GM18507 (cell line): ENCODE measurements around the gene UPF3B.
"Not testable (repeated sequence)": the region's sequence is repeated elsewhere in the genome, so short reads cannot be mapped to it uniquely, and the experiment has no call there.

Source experiments
- DNase-seq: peaks from one replicate; pipeline ENCODE4 v3.0.0; 2011; ENCODE audit warnings: low read depth; ENCODE audit not compliant: insufficient read length; ENCODE audit errors: extremely low spot score
- FAIRE-seq: peaks from 2 replicates; lab custom pipeline; 2011; peaks lifted over from hg19 to GRCh38; lab: Jason Lieb, UNC

The UPF3B gene, protein sequence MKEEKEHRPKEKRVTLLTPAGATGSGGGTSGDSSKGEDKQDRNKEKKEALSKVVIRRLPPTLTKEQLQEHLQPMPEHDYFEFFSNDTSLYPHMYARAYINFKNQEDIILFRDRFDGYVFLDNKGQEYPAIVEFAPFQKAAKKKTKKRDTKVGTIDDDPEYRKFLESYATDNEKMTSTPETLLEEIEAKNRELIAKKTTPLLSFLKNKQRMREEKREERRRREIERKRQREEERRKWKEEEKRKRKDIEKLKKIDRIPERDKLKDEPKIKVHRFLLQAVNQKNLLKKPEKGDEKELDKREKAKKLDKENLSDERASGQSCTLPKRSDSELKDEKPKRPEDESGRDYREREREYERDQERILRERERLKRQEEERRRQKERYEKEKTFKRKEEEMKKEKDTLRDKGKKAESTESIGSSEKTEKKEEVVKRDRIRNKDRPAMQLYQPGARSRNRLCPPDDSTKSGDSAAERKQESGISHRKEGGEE

DNA sequence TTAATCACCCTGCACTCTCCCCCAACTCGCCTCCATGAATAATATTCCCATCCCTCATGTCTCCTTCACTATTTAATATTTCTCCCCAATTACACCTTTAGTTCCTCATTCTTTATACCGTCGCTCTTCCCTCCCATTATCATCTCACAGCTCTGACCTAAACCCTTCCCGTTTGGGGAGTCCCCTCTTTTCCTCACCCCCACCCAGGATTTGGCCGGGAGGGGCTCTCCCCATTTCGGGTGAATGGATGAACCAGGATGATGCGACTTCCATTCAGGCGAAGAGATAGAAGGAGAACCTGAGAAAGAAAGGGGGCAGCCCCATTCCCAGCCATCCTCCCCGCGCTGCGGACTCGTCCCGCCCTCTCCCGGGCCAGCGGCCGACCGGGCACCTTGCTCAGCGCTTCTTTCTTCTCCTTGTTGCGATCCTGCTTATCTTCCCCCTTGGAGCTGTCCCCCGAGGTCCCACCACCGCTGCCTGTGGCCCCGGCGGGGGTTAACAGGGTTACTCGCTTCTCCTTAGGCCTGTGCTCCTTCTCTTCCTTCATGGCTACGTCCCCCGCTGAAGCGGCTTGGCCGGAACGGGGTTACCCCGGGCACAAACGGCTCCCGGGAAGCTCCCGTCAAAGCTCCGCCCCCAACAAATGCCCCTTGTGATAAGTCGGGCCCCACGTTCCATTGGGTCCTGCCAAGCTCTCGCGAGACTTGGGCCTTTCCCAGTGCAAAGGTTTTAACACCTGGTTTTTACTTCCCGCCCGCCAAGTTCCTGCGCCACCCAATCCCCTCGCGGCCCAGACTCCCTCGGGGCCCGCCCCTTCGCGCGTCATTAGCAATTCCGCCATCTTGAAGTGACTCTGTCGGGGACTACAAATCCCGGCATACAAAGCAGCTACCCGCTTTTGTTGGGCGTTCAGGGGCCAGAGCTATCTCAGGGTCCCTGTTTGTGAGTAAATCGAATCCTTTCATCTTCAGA is at the start of gene UPF3B:
UPF3B (minus strand) TSS at position 582 of the 972 bp plus-strand sequence; CDS start at position 547, 35 bp downstream.
- DNase-seq (peak; percentile 89), FAIRE-seq (peak; percentile 99)

DNA sequence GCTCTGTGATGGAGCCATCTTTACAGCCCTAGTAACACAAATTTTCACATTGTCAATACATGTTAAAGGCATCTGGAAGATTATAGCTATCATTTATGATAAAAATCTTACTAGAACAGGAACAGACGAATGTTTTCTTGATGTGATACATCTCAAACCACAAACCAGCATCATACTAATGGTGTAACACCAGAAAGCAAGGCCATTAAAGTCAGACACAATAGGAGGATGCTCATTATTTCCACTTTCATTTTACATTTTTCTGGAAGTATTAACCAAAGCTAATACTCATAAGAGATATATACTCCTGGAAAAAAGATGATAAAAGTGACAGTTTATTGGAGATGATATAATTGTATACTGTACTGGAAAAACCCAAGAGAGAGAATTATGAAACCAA is 48.2 kb upstream of the UPF3B start:
- FAIRE-seq: no peak

DNA sequence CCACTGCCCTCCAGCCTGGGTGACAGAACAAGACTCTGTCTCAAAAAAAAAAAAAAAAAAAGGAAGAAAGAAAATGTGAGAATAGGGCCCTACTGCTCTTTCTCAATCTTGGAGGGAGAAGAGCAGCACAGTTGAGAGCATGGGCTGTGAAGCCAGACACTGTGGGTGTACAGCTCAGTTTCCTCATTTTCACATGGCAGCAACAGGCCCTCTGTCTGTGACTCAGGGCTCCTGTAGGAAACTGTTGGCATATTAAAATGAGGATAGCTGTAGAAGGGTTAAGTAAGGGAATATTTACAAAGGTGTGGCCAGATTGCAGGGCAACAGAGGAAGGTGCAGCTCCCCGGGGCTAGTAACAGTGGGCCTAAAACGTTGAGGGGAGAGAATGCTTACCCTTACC is 46.4 kb upstream of the UPF3B start:
- no peak for FAIRE-seq
- no peak for DNase-seq

More for the DNA sequence above, 48.2 kb upstream of the UPF3B start:
- no peak for DNase-seq

DNA sequence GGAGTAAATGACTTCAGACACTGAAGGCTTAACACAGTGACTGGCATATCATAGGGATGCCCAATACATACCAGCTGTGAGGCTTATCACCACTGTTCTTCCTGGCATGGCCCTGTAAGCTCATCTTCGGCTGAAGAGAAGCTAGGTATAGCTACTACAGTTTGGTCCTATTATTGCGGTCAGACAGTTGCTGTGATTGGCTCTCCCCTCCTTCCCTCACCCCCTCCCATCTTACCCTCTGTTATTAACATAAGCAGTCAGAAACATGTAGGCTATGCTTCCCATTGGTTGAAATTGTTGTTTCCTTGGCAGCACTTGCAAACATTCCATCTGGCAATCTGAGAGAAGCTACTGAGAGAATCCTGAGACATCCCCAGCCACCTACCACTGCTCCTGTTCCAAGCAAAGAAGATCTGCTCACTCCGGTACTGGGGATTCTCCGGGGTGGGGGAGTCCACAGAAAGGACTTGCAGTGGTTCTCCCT is 43.1 kb upstream of the UPF3B start, which contains the start of gene AKAP14:
AKAP14 (plus strand) TSS at position 51 of the 484 bp plus-strand sequence. CDS start 7,331 bp downstream, outside the sequence.
- FAIRE-seq: no peak
- DNase-seq: no peak

DNA sequence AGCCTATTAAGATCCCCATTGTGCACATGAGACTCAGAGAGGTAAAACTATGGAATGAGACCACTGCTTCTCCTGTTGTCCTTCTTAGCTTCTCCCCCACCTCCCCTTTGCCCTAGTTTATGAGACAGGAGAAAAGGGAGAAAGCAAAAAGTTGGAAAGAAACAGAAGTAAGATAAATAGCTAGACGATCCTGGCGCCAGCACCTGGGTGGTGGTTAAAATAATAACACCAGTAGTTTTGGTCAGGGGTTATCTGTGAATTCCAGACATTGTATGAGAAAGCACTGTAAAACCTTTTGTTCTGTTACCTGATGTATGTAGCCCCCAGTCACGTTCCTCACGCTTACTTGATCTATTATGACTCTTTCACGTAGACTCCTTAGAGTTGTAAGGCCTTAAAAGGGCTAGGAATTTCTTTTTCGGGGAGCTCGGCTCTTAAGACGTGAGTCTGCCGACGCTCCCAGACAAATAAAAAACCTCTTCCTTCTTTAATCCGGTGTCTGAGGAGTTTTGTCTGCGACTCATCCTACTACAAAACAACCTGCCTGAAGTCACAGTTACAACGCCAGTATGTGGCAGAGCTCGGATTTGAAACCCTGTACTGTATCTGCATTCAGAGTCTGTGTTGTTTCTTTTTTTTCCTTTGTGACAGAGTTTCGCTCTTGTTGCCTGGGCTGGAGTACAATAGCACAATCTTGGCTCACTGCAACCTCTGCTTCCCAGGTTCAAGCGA is 39.4 kb upstream of the UPF3B start:
- FAIRE-seq, DNase-seq: not testable (repeated sequence)

DNA sequence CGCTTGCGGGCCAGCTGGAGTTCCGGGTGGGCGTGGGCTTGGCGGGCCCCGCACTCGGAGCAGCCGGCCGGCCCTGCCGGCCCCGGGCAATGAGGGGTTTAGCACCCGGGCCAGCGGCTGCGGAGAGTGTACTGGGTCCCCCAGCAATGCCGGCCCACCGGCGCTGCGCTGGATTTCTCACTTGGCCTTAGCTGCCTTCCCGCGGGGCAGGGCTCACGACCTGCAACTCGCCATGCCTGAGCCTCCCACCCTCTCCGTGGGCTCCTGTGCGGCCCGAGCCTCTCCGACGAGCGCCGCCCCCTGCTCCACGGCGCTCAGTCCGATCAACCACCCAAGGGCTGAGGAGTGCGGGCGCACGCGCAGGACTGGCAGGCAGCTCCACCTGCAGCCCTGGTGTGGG is 37.9 kb upstream of the UPF3B start:
- not testable (repeated sequence) for FAIRE-seq, DNase-seq

DNA sequence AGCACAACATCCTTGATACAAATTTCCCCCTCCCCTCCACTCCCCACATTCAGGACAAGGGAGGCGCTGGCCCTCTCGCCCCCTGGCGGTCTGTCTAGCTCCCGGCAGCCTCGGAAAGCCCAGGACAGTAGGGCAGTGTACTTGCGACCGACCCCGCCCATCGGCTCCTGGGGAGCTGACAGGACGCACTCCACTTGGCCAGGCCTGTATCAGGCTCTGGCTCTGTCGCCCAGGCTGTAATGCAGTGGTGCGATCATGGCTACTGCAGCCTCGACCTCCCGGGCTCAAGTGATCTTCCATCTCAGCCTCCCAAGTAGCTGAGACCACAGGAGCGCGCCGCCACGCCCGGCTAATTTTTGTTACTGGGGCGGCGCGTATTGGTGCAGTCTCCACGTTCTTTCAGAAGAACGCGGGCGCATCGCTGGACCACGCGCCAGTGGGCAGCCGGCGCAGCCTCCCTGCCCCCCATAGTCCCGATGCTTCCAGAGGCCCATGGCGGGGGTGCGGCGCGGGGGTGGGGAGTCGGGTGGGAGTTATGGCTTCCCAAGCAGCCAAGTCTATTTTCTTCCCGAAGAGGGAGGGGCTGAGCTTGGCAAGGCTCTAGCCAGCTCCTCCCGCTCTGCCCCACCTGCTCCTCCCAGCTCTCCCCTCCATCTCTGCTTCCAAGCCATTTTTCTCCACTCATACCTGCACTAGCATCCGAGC is 35.1 kb upstream of the UPF3B start:
- no peak for DNase-seq
- FAIRE-seq: peak; percentile 82

DNA sequence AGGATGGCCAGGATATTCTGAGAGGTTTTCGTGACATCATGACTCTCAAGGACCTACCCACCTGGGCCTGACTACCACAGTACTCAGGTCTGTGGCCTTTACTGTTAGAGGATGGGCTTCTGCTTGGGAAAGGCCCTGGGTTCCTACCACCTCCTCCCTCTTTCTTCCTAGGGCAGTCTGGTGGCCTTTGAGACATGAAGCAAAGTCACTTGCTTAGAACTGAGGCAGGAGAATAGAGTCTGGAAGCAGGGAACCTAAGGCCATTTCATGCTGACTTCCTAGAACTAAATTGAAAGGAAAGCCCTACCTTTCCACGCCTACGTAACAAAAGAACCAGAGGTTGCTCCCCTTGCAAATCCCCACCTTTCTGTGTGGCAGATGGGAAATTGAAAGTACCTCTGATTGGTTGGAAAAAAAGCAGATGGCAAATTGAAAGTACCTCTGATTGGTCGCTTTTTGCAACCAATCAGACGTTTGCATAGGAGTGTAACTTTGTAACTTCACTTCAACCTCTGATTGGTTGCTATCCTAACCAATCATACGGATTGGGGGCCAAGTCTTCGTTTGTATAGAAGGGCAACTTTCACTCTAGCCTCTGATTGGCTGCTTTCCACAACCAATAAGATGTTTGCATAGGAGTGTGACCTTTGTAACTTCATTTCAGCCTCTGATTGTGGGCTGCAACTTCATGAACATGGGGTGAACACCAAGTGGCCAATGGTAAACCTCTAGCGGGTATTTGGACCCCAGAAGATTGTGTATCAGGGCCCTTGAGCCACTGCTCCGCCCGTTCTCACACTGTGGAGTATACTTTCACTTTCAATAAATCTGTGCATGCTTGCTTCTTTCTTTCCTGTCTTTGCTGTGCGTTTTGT is 33.0 kb upstream of the UPF3B start:
- peak; percentile 73 for FAIRE-seq

DNA sequence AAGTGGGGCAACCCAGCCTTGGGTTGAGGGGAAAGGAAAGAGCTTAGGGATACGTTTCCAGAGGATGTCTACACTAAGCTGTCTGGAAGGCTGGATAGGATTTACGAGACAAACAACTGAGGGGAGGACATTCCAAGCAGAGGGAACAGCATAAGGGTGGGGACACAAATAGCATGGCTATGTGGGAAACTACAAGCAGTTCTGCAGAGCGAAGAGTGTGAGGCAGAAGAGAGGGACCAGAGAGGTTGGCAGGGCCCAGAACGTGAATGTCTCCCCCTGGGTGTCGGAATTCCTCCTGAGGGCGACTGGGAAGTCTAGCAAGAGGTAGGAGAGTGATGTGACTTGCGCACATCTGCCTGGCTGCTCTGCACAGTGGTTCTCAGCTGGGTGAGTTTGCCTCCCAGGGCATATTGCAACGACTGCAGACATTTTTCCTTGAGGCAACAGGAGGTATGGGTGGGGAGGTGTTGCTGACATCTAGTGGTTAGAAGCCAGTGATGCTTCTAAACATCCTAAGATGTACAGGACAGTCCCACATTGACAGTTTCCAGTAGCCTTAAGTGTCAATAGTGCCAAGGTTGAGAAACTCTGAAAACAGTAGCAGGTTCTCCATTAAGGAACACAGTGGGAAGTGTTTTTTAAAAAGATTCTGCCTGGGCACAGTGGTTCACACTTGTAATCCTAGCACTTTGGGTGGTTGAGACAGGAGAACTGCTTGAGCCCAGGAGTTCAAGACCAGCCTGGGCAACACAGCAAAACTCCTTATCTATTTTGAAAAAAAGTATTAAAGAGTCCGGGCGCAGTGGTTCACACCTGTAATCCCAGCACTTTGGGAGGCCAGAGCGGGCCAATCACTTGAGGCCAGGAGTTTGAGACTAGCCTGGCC is 28.0 kb upstream of the UPF3B start:
- peak; percentile 95 for FAIRE-seq
- no peak for DNase-seq

More for the DNA sequence above, 33.0 kb upstream of the UPF3B start:
- DNase-seq: no peak

DNA sequence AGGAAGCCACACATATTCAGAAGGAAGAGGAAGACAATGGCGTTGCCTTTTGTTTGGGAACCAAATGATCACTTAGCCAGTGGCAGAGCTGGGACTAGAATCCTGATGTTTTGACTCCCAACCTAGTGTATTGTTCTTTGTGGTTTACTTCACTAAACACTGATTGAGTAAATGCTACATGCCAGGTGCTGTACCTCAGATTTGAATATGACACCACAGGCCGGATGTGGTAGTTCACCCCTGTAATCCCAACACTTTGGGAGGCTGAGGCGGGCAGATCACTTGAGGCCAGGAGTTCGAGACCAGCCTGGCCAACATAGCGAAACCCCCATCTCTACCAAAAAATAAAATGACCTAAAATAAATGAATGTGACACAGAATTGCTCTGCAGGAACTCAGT is 27.3 kb upstream of the UPF3B start:
- DNase-seq: no peak
- peak; percentile 66 for FAIRE-seq

DNA sequence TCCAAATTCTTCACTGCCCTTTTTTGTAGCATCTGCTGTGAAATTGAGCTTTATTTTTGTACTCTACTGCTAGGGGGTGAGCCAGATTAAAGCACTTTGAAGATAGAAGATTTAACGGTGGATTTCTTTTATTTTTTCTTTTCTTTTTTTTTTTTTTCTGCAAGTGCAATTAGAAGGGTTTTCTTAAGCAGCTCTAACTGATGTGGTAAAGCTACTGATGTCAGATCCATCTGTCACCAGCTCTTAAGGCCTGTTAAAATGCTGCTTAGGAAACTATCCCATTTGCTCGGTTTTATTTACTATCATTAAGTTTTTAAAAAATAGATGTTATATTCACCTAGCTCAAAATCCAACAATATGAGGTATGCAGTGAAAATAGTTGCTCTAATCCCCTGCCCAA is 26.0 kb upstream of the UPF3B start:
- no peak for FAIRE-seq
- DNase-seq: no peak

DNA sequence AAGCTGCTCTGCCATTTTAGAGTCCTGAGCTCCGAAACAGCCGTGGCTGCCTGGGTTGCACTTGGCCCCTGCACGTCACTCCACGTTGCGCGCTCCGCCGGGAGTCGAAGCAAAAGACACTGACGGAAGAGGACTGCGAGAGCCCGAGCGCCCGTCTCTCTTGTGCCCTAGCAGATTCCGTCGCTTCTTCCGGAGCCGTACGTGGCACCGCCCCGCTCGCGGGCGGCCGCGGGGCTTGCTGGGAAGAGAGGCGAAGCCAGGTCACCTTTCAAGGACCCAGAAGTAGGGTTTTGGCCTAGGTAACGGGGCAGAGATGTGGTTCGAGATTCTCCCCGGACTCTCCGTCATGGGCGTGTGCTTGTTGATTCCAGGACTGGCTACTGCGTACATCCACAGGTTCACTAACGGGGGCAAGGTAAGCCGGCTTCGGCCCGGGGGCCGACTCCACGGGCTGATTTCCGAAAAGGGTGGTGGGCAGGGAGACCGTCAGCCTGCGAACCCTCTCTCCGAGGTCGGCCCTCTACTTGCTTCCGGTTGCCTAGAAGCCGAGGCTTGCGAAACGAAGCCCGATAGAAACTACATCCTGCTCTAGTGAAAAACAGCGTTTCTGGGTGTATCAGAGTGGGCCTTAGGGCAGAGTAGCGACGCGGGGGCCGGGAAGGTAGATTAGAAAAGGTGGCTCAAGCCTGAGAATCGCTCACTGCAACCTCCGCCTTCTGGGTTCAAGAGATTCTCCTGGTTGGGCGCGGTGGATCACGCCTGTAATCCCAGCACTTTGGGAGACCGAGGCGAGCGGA is 19.0 kb upstream of the UPF3B start, which contains the start of the genes NDUFA1 and RNF113A:
NDUFA1 (plus strand) TSS at position 234 of the 797 bp plus-strand sequence; CDS start at position 314, 80 bp downstream.
RNF113A (minus strand) TSS at position 135 of the 797 bp plus-strand sequence; CDS start at position 15, 120 bp downstream.
- peak; percentile 65 for DNase-seq
- peak; percentile 94 for FAIRE-seq

DNA sequence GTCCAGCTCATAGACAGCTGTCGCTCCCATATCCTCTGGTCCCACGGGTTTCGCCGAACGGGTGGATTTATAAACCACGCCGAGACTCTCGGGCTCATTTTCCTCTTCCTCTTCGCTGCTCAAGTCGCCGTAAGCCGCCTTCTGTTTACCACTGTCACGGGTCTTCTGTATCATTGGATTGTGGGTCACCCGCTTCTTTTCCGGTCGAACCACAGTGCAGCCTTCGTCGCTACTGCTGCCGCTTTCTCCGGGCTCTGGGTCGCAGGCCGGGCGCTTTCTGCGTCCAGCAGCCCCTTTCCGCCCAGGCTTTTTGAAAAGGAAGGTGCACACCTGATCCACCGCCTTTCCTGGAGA is 18.5 kb upstream of the UPF3B start:
- DNase-seq (no peak), FAIRE-seq (no peak)

DNA sequence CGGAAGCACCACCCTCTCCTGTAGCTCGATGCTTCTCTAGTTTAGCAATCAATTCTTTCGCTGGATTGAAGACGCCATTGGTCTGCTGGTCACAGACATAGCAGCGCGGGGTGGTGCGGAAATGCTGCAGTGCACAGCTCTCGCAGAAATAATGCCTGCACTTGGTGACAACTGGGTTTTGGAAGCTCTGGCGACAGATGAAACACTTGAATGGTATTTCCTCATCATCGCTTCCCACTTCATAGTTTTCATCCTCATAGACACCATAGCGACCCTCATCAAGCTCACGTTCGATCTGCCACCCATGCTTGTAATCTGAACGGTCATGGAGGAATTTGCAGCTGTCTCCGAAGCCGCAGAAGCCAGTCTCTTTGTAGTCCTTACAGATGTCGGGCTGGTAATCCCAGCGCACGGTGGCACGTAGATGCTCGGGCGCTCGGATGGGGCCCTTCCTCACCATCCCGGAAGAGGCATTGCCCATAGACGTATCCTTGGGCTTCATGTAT is 17.9 kb upstream of the UPF3B start:
- FAIRE-seq (no peak), DNase-seq (no peak)

DNA sequence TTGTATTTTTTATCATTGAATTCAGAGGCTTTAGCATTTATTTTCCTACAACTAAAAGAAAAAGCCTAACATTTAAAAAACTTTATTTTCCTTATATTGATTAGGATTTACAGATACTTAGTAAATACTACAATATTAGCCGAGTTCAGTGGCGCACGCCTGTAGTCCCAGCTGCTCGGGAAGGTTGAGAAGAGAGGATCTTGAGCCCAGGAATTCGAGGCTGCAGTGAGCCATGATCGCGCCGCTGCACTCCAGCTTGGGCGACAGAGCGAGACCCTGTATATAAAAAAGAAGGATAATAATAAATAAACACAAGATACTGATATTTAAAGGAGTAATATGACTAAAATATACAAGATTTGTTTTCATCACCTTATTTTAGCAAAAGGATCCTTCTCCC is 681 bp upstream of the UPF3B start:
- FAIRE-seq (no peak), DNase-seq (no peak)

DNA sequence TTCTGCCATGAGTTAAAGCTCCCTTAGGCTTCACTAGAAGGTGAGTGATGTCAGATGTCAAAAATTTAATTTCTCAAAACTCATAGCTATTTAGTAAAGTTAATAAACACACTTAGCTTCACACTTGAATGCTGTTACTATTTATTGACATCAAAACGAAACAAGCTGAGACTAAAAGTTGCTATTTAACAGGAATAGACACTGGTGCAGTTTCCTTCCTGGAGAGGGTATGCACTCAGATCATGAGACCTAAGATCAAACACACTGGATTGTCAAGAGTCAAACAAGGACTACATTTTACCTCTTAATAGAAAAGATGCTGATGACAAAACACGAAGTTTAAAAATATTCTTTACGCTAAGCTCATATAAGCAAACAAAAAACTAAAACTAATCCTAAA is 18.9 kb downstream of the UPF3B start:
- no peak for DNase-seq
- no peak for FAIRE-seq
